ENCODE data around the gene BMERB1. TPM values are rescaled to one million over a fixed set of nuclear protein-coding genes. Genes with fewer than 3 reads are reported as not detected.
"Not testable (repeated sequence)": the region's sequence is repeated elsewhere in the genome, so short reads cannot be mapped to it uniquely, and the experiment has no call there.

Gene BMERB1
- total RNA-seq, 1 donor: 2.7 TPM

GRCh38 chr16:15602285-15603044 is 168.1 kb downstream of the BMERB1 start:
- no peaks in the 10 kb centered on the region for H3K9me3 ChIP-seq (ENCODE audit: low read depth, low read length)
- H3K4me3 ChIP-seq (ENCODE audit: low read length): no peak overlapping the region
- no peaks in the 10 kb centered on the region for H3K4me1 ChIP-seq (ENCODE audit: insufficient read depth, low read length)
- no peaks in the 10 kb centered on the region for H3K27me3 ChIP-seq (ENCODE audit: insufficient read depth, low read length)

GRCh38 chr16:15604460-15605440 is 170.4 kb downstream of the BMERB1 start:
- H3K27me3 ChIP-seq (ENCODE audit: insufficient read depth, low read length): no peaks in the 10 kb centered on the region

GRCh38 chr16:15605839-15606517 is 171.6 kb downstream of the BMERB1 start:
- H3K27me3 ChIP-seq (ENCODE audit: insufficient read depth, low read length): no peaks in the 10 kb centered on the region
- no peaks in the 10 kb centered on the region for H3K9me3 ChIP-seq (ENCODE audit: low read depth, low read length)
- H3K4me3 ChIP-seq (ENCODE audit: low read length): no peak overlapping the region
- peaks cover 4% of the 10 kb centered on the region for H3K4me1 ChIP-seq (ENCODE audit: insufficient read depth, low read length)

More at GRCh38 chr16:15604460-15605440, 170.4 kb downstream of the BMERB1 start:
- Histone ChIP-seq H3K9me3 (ENCODE audit: low read depth, low read length) (no peaks in the 10 kb centered on the region), H3K4me3 (ENCODE audit: low read length) (no peak overlapping the region), H3K4me1 (ENCODE audit: insufficient read depth, low read length) (peaks cover 4% of the 10 kb centered on the region)

- Histone ChIP-seq H3K27me3 (ENCODE audit: insufficient read depth, low read length) (no peaks in the 10 kb centered on the region), H3K4me3 (ENCODE audit: low read length) (no peak overlapping the region), H3K4me1 (ENCODE audit: insufficient read depth, low read length) (peaks cover 4% of the 10 kb centered on the region), H3K9me3 (ENCODE audit: low read depth, low read length) (no peaks in the 10 kb centered on the region)
These were observed 172.3 kb downstream of the BMERB1 start for GRCh38 chr16:15606518-15607220.

- H3K4me1 ChIP-seq (ENCODE audit: insufficient read depth, low read length); H3K27me3 ChIP-seq (ENCODE audit: insufficient read depth, low read length); H3K4me3 ChIP-seq (ENCODE audit: low read length); H3K9me3 ChIP-seq (ENCODE audit: low read depth, low read length): not testable (repeated sequence)
These were observed 172.9 kb downstream of the BMERB1 start for GRCh38 chr16:15607221-15607699.

DNA sequence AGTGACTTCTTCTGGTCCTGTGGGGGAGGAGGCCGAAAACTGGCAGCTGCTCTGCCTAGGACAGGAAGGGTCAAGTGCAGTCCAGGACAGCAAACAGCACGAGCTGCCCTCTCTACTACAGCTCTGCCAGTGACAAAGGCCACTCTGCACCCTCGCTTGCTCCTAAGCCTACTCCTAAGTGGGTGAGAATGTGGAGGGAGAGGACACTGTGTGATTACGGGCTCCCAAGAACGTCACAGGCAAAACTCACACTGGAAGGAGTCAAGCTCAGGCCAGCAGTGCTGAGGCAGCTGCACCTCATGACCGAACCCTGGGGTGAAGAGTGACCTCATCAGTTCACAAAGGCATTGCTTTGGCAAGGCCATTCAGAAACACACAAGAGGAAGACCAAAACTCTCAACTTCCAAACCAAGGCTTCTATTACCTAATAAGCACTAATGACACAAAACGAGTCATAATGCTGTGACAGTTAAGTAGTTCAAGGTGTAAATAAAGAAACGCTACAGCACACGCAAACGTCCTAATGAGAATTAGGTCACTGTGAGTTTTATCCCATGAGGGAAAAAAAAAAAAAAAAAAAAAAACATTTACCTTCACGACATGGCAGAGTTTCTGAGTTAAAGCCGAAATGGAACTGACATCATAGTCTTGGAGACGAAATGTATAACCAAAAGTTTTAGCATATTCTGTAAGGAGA is 173.5 kb downstream of the BMERB1 start:
- Histone ChIP-seq H3K9me3 (ENCODE audit: low read depth, low read length) (no peaks in the 10 kb centered on the region), H3K27me3 (ENCODE audit: insufficient read depth, low read length) (no peaks in the 10 kb centered on the region), H3K4me1 (ENCODE audit: insufficient read depth, low read length) (peaks cover 4% of the 10 kb centered on the region), H3K4me3 (ENCODE audit: low read length) (no peak overlapping the region)

- Histone ChIP-seq H3K9me3 (ENCODE audit: low read depth, low read length) (no peaks in the 10 kb centered on the region), H3K27me3 (ENCODE audit: insufficient read depth, low read length) (no peaks in the 10 kb centered on the region), H3K4me3 (ENCODE audit: low read length) (no peak overlapping the region), H3K4me1 (ENCODE audit: insufficient read depth, low read length) (peaks cover 4% of the 10 kb centered on the region)
These were observed 174.3 kb downstream of the BMERB1 start for GRCh38 chr16:15608398-15609285.

- Histone ChIP-seq H3K9me3 (ENCODE audit: low read depth, low read length) (no peaks in the 10 kb centered on the region), H3K4me3 (ENCODE audit: low read length) (no peak overlapping the region), H3K4me1 (ENCODE audit: insufficient read depth, low read length) (peaks cover 4% of the 10 kb centered on the region), H3K27me3 (ENCODE audit: insufficient read depth, low read length) (no peaks in the 10 kb centered on the region)
These were observed 174.9 kb downstream of the BMERB1 start for GRCh38 chr16:15609286-15609649.

DNA sequence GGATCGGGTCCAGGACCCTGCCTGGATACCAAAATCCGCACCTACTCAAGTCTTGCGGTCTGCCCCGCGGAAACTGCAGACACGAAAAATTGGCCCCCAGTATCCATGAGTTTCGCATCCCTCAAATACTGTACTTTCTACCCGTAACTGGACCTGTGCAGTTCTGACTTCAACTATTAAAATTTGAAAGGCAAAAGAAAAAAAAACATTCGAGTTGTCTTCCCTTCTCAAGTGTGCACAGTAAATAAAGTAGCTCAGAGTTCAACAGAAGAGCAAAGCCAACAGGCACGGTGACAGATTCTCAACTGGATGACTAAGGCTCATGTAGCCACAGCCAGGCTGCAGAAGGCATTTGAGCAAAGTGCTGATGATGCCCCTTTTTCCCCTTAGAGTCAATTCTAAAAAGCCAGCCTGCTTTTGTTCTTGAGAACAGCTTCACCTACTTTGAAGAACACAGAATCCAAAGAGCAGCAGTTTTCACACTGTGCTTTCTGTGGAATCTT is 176.0 kb downstream of the BMERB1 start:
- no peak overlapping the region for H3K4me3 ChIP-seq (ENCODE audit: low read length)
- no peaks in the 10 kb centered on the region for H3K27me3 ChIP-seq (ENCODE audit: insufficient read depth, low read length)
- peaks cover 4% of the 10 kb centered on the region for H3K4me1 ChIP-seq (ENCODE audit: insufficient read depth, low read length)
- H3K9me3 ChIP-seq (ENCODE audit: low read depth, low read length): no peaks in the 10 kb centered on the region

DNA sequence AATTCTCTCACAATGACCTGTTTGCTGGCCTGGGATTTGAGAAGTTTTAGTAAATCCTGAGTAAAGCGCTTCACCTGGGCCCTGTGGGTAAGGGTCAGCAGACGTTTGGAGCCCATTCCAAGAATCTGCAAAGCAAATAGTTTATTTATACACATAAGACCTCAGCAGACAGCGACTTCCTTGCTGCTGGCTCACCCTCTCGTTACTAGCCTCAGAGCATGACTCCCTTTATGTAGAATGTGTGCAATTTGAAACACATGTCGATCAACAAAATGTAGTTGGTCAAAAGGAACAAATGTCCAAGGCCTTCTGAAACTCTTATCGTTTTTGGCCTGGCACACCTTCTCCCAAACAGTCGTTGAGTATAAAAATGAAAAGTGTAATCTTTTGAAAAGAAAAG is 177.2 kb downstream of the BMERB1 start:
- no peak overlapping the region for H3K4me3 ChIP-seq (ENCODE audit: low read length)
- H3K27me3 ChIP-seq (ENCODE audit: insufficient read depth, low read length): no peaks in the 10 kb centered on the region
- H3K9me3 ChIP-seq (ENCODE audit: low read depth, low read length): no peaks in the 10 kb centered on the region
- peaks cover 4% of the 10 kb centered on the region for H3K4me1 ChIP-seq (ENCODE audit: insufficient read depth, low read length)

GRCh38 chr16:15613676-15614075 is 179.3 kb downstream of the BMERB1 start:
- Histone ChIP-seq H3K9me3 (ENCODE audit: low read depth, low read length) (no peaks in the 10 kb centered on the region), H3K27me3 (ENCODE audit: insufficient read depth, low read length) (no peaks in the 10 kb centered on the region), H3K4me1 (ENCODE audit: insufficient read depth, low read length) (no peaks in the 10 kb centered on the region), H3K4me3 (ENCODE audit: low read length) (no peak overlapping the region)

- Histone ChIP-seq H3K4me3 (ENCODE audit: low read length) (no peak overlapping the region), H3K4me1 (ENCODE audit: insufficient read depth, low read length) (no peaks in the 10 kb centered on the region), H3K9me3 (ENCODE audit: low read depth, low read length) (no peaks in the 10 kb centered on the region), H3K27me3 (ENCODE audit: insufficient read depth, low read length) (no peaks in the 10 kb centered on the region)
These were observed 181.6 kb downstream of the BMERB1 start for GRCh38 chr16:15616012-15616411.

Data from mononuclear cell (primary cell).